SU-DHL-6 (cell line): Measurements from ENCODE around the gene NSDHL.

Source experiments
- CTCF ChIP-seq: fragments of 200-600 bp; sonication (generic); IDR thresholded peaks from one replicate; pipeline ENCODE4 v1.5.1; 2017; ENCODE audit warnings: antibody characterized with exemption, mild to moderate bottlenecking, low read length, moderate library complexity; ENCODE audit not compliant: insufficient read depth, poor library complexity, severe bottlenecking
- EZH2phosphoT487 ChIP-seq: fragments of 200-600 bp; sonication (generic), shearing (Covaris generic); conservative IDR thresholded peaks from 2 replicates; pipeline ENCODE4 v1.6.1; 2018; ENCODE audit warnings: mild to moderate bottlenecking, antibody characterized with exemption, low read length, moderate library complexity, mixed read lengths

GRCh38 chrX:152895724-152896420 lies 65.0 kb downstream of the NSDHL start:
- no peak for TF ChIP-seq CTCF
- TF ChIP-seq EZH2phosphoT487: no peak
